ENCODE data around the gene BLOC1S2.
"Not testable (repeated sequence)": the region's sequence is repeated elsewhere in the genome, so short reads cannot be mapped to it uniquely, and the experiment has no call there.

The BLOC1S2 gene

GRCh38 chr10:100286051-100287033 lies at the start of gene BLOC1S2:
Gene BLOC1S2, minus strand, starts transcription at chr10:100286680. Its CDS starts 21 bp downstream, at chr10:100286659.
- DNase-seq, result peak; percentile 33

DNA sequence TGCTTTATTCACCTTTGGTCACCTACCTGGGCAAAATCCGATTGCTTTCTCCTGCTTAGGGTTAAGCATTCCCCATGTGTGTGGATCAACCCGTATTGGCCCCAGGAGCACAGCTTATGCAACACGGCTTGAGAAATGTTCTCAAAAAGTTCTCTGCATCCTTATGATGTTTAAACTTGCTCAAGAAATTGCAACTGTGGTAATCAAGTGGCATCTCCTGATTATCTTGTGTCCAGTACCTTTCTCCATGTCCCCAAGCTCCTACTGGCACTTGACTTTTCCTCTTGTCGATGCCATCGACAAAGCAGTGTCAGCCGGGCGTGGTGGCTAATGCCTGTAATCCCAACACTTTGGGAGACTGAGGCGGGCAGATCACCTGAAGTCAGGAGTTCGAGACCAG lies 48.3 kb upstream of the BLOC1S2 start:
- no peak for DNase-seq

DNA sequence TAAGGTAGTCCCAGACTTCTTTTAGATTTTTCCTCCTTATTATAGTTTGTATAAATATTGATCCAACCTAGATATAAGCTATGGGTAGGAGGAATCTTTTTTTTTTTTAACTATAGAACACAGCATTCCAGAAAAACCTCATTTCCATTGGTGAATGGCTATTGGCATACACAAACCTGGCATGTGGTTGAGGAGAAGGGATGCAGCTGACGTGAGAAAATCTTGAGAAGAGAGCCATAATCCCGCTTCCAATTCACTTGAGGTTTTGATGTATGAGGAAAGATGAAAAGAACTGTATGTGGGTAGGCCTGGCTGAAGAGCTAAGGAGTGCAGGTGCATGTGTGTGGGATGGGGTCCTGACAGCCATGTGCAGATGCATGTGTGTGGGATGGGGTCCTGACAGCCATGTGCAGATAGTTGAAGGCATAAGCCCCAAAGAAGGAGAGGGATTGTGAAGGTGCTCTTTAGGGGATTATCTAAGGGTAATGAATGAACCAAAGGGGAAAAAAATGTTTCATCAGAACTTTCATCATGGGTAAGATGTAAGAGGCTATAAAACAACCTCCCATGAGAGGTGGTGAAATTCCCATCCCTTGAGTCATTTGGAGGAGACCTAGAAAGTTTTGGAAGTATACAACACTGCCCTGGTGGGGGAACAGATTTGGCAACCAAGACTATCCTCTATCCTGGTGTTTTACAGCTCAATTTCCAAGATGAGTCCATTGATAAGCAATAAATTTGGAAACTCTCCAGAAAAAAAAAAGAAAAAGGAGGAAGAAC lies 47.4 kb upstream of the BLOC1S2 start:
- DNase-seq, result no peak

GRCh38 chr10:100333106-100333505 lies 46.6 kb upstream of the BLOC1S2 start:
- no peak for DNase-seq

GRCh38 chr10:100330079-100330478 lies 43.6 kb upstream of the BLOC1S2 start, which contains the start of gene PKD2L1:
Gene PKD2L1, minus strand, starts transcription at chr10:100330228. Its CDS starts 125 bp downstream, at chr10:100330103.
- DNase-seq, result no peak

DNA sequence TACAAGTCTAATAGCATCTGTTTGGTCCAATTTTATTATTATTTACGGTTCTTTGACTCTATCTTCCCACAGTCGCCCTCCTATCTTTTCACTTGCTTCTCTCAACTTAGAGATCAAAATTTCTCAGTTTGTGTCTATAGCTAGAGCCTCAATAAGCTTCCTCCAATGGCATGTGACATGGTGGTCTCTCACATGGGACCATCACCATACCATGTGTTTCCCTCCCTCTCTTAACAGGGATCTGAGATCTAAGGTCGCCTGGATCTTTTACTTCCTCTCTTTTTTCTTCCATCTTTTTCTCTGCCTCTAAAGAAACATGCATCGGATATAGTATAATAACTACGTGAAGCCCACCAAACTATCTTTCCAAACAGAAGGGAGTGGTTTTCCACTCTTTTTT lies 41.7 kb upstream of the BLOC1S2 start:
- DNase-seq, result no peak

DNA sequence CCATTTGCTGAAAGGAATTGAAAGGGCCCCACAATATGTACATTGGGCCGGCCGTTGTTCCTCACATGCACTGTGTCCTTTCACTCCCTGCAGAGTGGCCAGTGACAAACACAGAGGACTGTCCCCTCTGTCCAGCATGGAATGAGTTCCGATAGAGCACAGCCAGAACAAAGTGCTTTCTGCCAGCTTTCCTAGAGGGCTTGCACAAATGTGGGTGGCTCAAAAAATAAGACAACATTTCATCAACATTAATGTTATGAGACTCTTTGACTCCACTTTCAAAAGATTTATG lies 41.2 kb upstream of the BLOC1S2 start:
- DNase-seq, result no peak

GRCh38 chr10:100327007-100327717 lies 40.7 kb upstream of the BLOC1S2 start:
- DNase-seq, result no peak

- no peak for DNase-seq
These were observed 38.7 kb upstream of the BLOC1S2 start for GRCh38 chr10:100325158-100325557.

DNA sequence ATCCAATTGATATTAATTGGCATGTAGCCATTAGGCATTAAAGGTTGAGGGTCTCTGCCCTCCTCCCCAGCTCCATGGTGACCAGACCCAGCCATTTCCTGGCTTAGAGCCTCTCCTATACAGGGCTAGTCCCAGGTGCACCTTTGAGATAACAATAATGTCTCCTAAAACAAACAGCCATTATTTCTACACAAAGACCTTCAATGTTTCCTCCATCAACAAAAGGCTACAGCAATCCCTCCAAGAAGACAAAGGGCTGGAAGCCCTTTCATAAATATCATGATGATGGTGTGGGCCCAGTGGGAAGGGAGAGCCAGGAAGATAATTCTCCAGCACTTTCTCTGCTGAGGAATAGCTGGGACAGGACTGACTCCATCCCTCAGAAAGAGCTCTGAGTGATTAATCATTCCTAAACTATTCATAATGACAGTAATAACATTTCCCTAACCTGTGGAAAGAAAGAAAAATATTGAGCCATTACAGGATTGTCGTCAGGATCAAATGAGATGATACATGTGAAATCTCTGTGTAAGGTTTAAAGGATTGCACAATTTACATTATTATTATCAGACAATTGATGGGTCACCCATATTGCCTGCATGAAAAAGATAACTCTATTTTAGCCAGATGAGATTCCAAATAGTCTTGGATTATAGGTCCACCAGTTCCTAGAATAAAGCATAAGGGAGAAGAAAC lies 33.4 kb upstream of the BLOC1S2 start:
- DNase-seq, result no peak

- no peak for DNase-seq
These were observed 31.7 kb upstream of the BLOC1S2 start for GRCh38 chr10:100318207-100318606.

DNA sequence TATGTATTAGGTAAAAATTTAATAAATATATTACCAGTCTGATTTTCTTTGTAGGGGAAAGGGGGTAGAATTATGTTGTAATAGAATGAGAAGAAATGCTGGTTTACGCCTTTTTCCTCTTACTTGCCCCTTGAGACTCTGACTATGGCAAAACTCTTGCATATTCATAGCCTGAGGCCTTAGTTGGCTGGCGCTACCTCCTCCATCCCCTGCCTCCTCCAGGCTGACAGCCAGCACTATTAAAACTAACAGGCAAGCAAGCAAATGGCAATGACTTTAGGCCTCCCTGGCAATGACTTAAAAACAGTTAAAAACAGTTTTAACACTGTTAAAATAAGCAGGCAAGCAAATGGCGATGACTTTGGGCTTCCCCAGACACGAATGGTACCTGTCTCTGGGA lies 29.1 kb upstream of the BLOC1S2 start:
- DNase-seq, result no peak

DNA sequence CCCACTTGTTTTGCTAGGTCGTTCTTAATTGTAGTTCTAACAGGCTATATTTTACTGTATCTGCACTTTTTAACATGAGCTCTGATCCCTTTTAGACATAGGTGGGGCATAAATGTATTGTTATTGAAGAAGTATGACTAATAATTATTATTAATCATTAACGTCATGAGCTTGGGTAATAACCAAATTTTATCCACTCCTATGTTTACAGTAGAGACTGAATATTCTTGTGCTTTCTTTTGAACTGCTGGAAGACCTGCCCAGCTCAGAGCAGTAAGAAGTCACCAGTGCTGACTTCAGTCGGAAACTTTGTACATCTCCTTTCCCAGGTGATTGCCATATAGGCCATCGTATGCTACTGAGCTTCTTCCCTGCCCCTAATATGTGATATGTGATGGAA lies 24.8 kb upstream of the BLOC1S2 start:
- DNase-seq, result no peak

- no peak for DNase-seq
These were observed 21.2 kb upstream of the BLOC1S2 start for GRCh38 chr10:100307684-100308083.

- no peak for DNase-seq
These were observed 20.4 kb upstream of the BLOC1S2 start for GRCh38 chr10:100306861-100307260.

DNA sequence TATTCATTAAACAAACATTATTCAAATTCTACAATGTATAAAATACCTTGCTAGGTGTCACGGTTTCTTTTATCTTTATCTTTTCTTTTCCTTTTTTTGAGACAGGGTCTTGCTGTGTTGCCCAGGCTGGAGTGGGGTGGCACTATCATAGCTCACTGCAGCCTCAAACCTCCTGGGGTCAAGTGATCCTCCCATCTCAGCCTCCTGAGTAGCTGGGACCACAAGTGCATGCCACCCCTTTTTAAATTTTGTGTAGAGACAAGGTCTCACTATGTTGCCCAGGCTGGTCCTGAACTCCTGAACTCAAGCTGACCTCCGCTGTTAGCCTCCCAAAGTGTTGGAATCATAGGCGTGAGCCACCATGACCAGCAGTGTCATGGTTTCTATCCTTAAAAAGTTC lies 17.9 kb upstream of the BLOC1S2 start:
- no peak for DNase-seq

DNA sequence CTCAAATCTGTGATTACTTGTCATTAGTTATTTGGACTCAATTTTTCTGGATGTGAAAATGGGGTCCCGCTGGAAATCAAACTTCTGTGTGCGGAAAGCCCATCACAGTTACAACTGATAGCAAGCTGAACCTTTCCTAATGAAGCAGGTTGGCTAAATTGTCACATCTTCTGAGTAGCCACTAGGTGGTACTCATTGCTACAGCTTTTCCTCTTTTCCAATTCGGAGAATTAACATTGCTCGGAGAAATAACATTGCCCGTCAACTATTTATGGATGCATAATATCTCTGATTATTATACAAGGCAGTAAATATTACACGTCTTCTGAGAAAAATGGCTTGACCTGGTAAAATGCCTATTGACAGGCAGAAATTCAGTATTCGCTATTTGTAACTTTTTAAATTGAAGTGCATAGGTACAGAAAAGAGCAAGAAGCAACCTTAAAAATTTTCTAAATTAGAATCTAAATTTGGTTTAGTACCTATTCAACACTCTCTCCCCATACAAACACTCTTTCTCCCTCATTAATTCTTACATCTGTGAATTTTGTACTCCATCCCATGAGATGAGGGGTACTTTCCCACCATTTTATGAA lies 17.3 kb upstream of the BLOC1S2 start:
- peak; percentile 4 for DNase-seq

DNA sequence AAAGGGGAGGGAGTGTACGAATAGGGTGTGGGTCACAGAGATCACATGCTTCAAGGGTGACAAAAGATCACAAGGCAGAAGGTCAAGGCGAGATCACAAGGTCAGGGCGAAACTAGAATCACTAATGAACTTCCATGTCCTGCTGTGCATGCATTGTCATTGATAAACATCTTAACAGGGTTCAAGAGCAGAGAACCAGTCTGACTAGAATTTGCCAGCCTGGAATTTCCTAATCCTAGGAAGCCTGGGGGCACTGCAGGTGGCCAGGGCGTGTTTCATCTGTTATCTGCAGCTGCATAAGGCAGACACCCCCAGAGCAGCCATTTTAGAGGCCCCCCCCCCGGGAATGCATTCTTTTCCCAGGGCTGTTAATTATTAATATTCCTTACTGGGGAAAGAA lies 14.6 kb upstream of the BLOC1S2 start:
- DNase-seq, result not testable (repeated sequence)

DNA sequence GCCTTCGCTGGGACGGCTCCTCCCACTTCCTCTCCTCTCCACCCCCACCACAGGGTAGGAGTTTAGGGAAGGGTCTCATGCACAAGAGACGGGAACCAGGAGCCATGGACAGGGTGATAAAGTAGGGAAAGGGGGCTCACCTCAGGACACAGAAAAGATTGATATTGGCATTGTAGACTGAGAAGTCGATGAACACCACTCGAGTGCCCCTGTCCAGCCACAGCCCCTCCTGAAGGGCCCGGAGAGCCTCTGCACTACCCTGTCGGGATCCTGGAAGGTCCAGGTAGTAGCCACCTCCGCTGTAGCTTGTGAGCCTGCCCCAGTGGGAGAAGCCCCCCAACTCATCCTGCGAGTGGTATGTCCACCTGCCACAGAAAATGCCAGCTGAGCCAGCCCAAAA lies 10.8 kb upstream of the BLOC1S2 start:
- DNase-seq, result no peak

DNA sequence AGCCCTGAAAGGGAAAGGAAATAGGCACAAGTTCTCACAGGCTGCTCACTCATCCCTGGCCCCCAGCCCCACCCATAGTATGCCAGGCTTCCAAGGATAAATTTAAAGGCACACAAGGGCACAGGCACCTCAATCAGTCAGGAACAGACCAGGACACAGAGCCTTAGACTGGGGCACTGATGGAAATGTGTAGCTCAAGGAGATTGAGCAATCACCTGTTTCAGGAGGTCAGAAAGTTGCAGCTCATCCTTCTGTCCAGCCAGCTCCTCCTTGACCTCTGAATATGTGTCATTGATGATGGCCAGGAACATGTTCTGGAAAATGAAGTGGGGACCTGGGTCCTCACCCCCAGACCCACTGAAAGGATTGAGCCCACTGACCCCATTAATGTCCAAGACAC lies 6.6 kb upstream of the BLOC1S2 start:
- DNase-seq, result no peak

GRCh38 chr10:100292300-100292699 lies 5.8 kb upstream of the BLOC1S2 start:
- DNase-seq, result not testable (repeated sequence)

GRCh38 chr10:100291356-100291755 lies 4.9 kb upstream of the BLOC1S2 start:
- DNase-seq, result no peak
